Activated T-cell treated with anti-CD3 and anti-CD28 coated beads for 1 hour (primary cell): ENCODE data around the gene TSPY1.
"Not testable (repeated sequence)": the region's sequence is repeated elsewhere in the genome, so short reads cannot be mapped to it uniquely, and the experiment has no call there.

Experiments used
- DNase-seq: peaks from one replicate; pipeline ENCODE4 v3.0.0-alpha.2; 2020; ENCODE audit warnings: low read depth

The TSPY1 gene, protein sequence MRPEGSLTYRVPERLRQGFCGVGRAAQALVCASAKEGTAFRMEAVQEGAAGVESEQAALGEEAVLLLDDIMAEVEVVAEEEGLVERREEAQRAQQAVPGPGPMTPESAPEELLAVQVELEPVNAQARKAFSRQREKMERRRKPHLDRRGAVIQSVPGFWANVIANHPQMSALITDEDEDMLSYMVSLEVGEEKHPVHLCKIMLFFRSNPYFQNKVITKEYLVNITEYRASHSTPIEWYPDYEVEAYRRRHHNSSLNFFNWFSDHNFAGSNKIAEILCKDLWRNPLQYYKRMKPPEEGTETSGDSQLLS

GRCh38 chrY:9466655-9467054 lies at the start of gene TSPY1:
TSPY1 (plus strand) TSS chrY:9466955; CDS start chrY:9467001, 46 bp downstream.
- DNase-seq: not testable (repeated sequence)

- not testable (repeated sequence) for DNase-seq
Measured at GRCh38 chrY:9486967-9487366, 20.2 kb downstream of the TSPY1 start, which contains the start of gene TSPY9. TSPY9 (plus strand) TSS chrY:9487267; CDS start chrY:9487313, 46 bp downstream.

GRCh38 chrY:9504396-9504795 lies 37.6 kb downstream of the TSPY1 start:
- not testable (repeated sequence) for DNase-seq

DNA sequence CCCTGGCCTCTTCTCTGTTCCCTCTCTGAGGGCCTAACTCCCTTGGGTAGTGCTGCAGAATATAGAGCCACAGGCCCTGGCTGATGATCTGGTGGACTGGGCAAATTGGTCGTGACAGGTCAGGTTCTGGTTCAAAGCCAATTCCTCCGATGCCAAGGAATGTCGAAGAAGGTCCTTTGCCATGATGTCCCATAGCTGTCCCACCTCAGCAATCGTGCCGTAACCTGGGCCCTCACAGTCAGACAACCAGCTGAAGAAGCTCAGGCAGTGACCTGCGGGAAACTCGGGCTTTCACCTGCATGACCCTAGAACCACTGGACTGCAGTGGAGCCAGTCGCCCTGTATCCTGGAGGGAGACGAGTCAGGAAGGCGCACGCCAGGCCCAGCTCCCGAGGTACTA lies 49.5 kb downstream of the TSPY1 start:
- DNase-seq: not testable (repeated sequence)
